ENCODE measurements around the gene PIH1D1. TPM values are rescaled to one million over a fixed set of nuclear protein-coding genes. Genes with fewer than 3 reads are reported as not detected.

Gene PIH1D1
- total and polyA plus RNA-seq, 2 donors (not counting 3 experiments of a cell fraction or from before 2014, with no cell fraction given): 83.2 to 86.9 TPM

DNA sequence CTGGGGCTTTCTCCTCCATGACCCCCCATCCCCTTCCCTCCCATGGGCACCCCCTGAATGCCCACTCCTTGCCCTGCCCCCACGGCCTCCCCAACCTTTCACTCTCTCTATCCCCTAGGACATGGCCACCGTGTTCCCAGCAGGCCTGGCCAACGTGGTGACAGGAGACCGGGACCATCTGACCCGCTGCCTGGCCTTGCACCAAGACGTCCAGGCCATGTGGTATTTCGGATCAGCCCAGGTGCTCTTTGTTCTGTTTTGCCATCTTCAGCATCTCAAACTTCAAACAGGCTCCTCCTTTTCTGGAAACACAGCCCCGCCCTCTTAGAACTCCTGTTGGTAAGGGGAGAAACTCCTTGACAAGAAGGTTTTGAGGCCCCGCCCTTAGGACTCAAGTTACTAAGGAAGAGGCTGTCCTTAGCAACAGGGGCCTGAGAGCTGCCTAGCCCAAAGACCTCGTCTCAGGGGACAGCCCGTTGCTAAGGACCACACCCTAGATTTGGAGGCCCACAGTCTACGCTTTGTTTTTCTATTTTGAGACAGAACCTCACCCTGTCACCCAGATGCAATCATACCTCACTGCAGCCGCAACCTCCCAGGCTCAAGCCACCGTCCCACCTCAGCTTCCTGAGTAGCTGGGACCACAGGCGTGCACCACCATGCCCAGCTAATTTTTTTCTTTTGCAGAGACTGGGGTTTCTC lies 17.3 kb upstream of the PIH1D1 start:
- no peaks in the 10 kb centered on the region for H3K79me2 ChIP-seq (ENCODE audit: control insufficient read depth, insufficient read depth, low read length)
- FAIRE-seq: no peak
- TF ChIP-seq POLR2AphosphoS5 (IDR thresholded peaks at IDR 0.05; ENCODE audit: insufficient read depth, low read depth, low read length) (no peak), POLR2A (IDR thresholded peaks at IDR 0.05; ENCODE audit: low read depth, low read length) (no peak), MYC (IDR thresholded peaks at IDR 0.05; ENCODE audit: low read depth, low read length) (no peak), FOS (IDR thresholded peaks at IDR 0.05; ENCODE audit: borderline replicate concordance, insufficient read depth, low read length) (no peak), JUN (IDR thresholded peaks at IDR 0.05; ENCODE audit: borderline replicate concordance, insufficient read depth, insufficient read length, low read depth) (no peak), GATA2 (IDR thresholded peaks at IDR 0.05; ENCODE audit: insufficient read depth, insufficient read length, low read depth, low read length) (no peak), EZH2 (IDR thresholded peaks at IDR 0.05; ENCODE audit: borderline replicate concordance, low read depth, low read length, severe bottlenecking) (no peak)
- TF ChIP-seq, protein P1, sequence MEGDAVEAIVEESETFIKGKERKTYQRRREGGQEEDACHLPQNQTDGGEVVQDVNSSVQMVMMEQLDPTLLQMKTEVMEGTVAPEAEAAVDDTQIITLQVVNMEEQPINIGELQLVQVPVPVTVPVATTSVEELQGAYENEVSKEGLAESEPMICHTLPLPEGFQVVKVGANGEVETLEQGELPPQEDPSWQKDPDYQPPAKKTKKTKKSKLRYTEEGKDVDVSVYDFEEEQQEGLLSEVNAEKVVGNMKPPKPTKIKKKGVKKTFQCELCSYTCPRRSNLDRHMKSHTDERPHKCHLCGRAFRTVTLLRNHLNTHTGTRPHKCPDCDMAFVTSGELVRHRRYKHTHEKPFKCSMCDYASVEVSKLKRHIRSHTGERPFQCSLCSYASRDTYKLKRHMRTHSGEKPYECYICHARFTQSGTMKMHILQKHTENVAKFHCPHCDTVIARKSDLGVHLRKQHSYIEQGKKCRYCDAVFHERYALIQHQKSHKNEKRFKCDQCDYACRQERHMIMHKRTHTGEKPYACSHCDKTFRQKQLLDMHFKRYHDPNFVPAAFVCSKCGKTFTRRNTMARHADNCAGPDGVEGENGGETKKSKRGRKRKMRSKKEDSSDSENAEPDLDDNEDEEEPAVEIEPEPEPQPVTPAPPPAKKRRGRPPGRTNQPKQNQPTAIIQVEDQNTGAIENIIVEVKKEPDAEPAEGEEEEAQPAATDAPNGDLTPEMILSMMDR (IDR thresholded peaks at IDR 0.05; ENCODE audit: extremely low read depth in 1 of 2, insufficient read depth in 1 of 2, low read depth in 1 of 2, low read length in 2 of 2): no peak
- TF ChIP-seq, protein P2, sequence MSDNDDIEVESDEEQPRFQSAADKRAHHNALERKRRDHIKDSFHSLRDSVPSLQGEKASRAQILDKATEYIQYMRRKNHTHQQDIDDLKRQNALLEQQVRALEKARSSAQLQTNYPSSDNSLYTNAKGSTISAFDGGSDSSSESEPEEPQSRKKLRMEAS (IDR thresholded peaks at IDR 0.05; ENCODE audit: insufficient read depth, insufficient read length): no peak
- dilution Hi-C loops (cut with MboI; ENCODE audit: extremely low pct_ligation_motif_present, low sequenced_read_pairs): no loop called here
- no peak overlapping the region for H3K27ac ChIP-seq (ENCODE audit: insufficient read depth, low read depth, low read length)
- H2AFZ ChIP-seq (ENCODE audit: low read depth, low read length): no peak overlapping the region
- H3K4me3 ChIP-seq (replicated peaks in 1 of 3; ENCODE audit: insufficient read depth in 1 of 3, low read depth in 1 of 3, low read length in 3 of 3): no peak overlapping the region
- no TSS peak for BruUV-seq (replicated peaks)
- H3K4me2 ChIP-seq (ENCODE audit: insufficient read depth, low read length): no peak overlapping the region
- no peak overlapping the region for H3K9ac ChIP-seq (replicated peaks; ENCODE audit: extremely low read depth, insufficient read depth, low read length)
- H3K36me3 ChIP-seq (ENCODE audit: control insufficient read depth in 2 of 2, extremely low read depth in 1 of 2, insufficient read depth in 2 of 2, low read length in 2 of 2): peaks cover 0 to 12% of the 10 kb centered on the region in 2 experiments
- H3K27me3 ChIP-seq (ENCODE audit: control insufficient read depth in 2 of 2, insufficient read depth in 2 of 2, low read length in 2 of 2): no peaks in the 10 kb centered on the region
- no peak for DNase-seq (ENCODE audit: low read depth, low spot score)
- CTCF ChIA-PET: interaction anchor here (1.3 kb wide), 1 partner anchor 10 kb away, joined by 3 read pairs; no protein-coding TSS in a partner anchor
- intact Hi-C loops (cut with micrococcal nuclease): no loop called here
- peaks cover 4% of the 10 kb centered on the region for H3K4me1 ChIP-seq (ENCODE audit: control insufficient read depth, extremely low read depth, insufficient read depth, low read length)
- no peaks in the 10 kb centered on the region for H3K9me3 ChIP-seq (replicated peaks; ENCODE audit: control insufficient read depth, insufficient read depth, low read length)
- H3K9me1 ChIP-seq (replicated peaks; ENCODE audit: control insufficient read depth, extremely low read depth, insufficient read depth, low read length): no peaks in the 10 kb centered on the region
- POLR2A ChIA-PET: no interaction called here
- H4K20me1 ChIP-seq (replicated peaks; ENCODE audit: control insufficient read depth, extremely low read depth, insufficient read depth, low read length): no peaks in the 10 kb centered on the region

Measured in endothelial cell of umbilical vein (primary cell).